ENCODE measurements around the gene CCL22. TPM values are rescaled to one million over a fixed set of nuclear protein-coding genes. Genes with fewer than 3 reads are reported as not detected.

CCL22 gene
- total RNA-seq, 1 experiment from 2014 or later = not detected

DNA sequence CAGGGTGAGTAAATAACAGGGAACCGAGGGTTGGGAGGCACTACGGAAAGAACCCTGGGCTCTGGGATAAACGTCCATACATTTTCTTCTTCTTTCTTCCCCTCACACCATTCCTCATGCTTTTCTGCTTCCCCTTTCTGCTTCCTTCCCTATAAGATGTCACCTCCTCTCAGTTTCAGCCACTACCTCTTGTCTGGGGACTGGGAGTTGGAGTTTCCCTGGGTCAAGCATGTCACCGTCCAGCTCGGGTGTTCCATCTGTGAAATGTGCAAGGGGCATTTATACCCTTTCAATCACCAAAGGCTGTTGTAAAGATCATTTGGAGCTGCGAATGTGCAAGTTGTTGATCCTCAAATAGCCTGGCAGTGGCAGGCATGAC lies 17.5 kb upstream of the CCL22 start:
- H2AK5ac ChIP-seq (ENCODE audit: insufficient read length, low read length) = no peak overlapping the region
- H3K4me2 ChIP-seq (ENCODE audit: insufficient read depth, insufficient read length, low read length) = no peak overlapping the region
- no peaks in the 10 kb centered on the region for H4K20me1 ChIP-seq (ENCODE audit: control insufficient read depth, insufficient read depth, insufficient read length)
- DNase-seq = no peak
- H3K27ac Mint-ChIP-seq = no peak overlapping the region; a peak in 1 of 7 replicates
- H3K4me1 Mint-ChIP-seq = no peaks in the 10 kb centered on the region
- H3K9me3 Mint-ChIP-seq = no peaks in the 10 kb centered on the region; a peak in 2 of 5 replicates
- TF ChIP-seq, protein P1, sequence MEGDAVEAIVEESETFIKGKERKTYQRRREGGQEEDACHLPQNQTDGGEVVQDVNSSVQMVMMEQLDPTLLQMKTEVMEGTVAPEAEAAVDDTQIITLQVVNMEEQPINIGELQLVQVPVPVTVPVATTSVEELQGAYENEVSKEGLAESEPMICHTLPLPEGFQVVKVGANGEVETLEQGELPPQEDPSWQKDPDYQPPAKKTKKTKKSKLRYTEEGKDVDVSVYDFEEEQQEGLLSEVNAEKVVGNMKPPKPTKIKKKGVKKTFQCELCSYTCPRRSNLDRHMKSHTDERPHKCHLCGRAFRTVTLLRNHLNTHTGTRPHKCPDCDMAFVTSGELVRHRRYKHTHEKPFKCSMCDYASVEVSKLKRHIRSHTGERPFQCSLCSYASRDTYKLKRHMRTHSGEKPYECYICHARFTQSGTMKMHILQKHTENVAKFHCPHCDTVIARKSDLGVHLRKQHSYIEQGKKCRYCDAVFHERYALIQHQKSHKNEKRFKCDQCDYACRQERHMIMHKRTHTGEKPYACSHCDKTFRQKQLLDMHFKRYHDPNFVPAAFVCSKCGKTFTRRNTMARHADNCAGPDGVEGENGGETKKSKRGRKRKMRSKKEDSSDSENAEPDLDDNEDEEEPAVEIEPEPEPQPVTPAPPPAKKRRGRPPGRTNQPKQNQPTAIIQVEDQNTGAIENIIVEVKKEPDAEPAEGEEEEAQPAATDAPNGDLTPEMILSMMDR (conservative IDR thresholded peaks at IDR 0.05) = no peak
- no peak overlapping the region for H2AFZ ChIP-seq (ENCODE audit: low read length)
- no peak overlapping the region for H3K14ac ChIP-seq (ENCODE audit: insufficient read depth, low read length)
- no peak overlapping the region for H3K56ac ChIP-seq (ENCODE audit: insufficient read length, low read depth, low read length)
- no peaks in the 10 kb centered on the region; the same call in none of the 2 replicates for H3K27me3 Mint-ChIP-seq (ENCODE audit: low read depth)
- no peak overlapping the region for H4K91ac ChIP-seq (ENCODE audit: insufficient read length, low read depth, low read length)
- no peak overlapping the region for H3K18ac ChIP-seq (ENCODE audit: insufficient read length, low read depth, low read length)
- H3K23me2 ChIP-seq (ENCODE audit: insufficient read length, low read depth, low read length, poor library complexity, severe bottlenecking) = no peaks in the 10 kb centered on the region
- H3K23ac ChIP-seq (ENCODE audit: insufficient read length, low read depth, low read length) = no peak overlapping the region
- H3K4me1 ChIP-seq (ENCODE audit: insufficient read depth, low read length) = no peaks in the 10 kb centered on the region
- H3K9ac ChIP-seq (ENCODE audit: extremely low read depth, insufficient read length, low read length) = no peak overlapping the region
- no peak overlapping the region for H4K8ac ChIP-seq (replicated peaks; ENCODE audit: insufficient read length, low read depth, low read length)
- no peak overlapping the region for H2BK120ac ChIP-seq (ENCODE audit: low read depth, low read length, poor library complexity, severe bottlenecking)
- no peaks in the 10 kb centered on the region for H3K79me2 ChIP-seq (ENCODE audit: insufficient read depth, low read length)
- H4K5ac ChIP-seq (ENCODE audit: insufficient read length, low read depth, low read length) = no peak overlapping the region
- no peak overlapping the region for H2BK15ac ChIP-seq (ENCODE audit: low read depth, low read length)
- no peak overlapping the region for H3T11ph ChIP-seq (ENCODE audit: low read length)
- H3K4me3 Mint-ChIP-seq = no peak overlapping the region
- no peak overlapping the region for H2BK20ac ChIP-seq (ENCODE audit: low read depth, low read length, poor library complexity, severe bottlenecking)
- no peaks in the 10 kb centered on the region for H3K36me3 Mint-ChIP-seq (ENCODE audit: insufficient read depth in 1 of 3, low read depth in 3 of 3)
- H2BK5ac ChIP-seq (ENCODE audit: insufficient read length, low read length) = no peak overlapping the region
- no peaks in the 10 kb centered on the region for H3K9me3 ChIP-seq (ENCODE audit: control insufficient read depth, low read depth, low read length)
- no peak overlapping the region for H2BK12ac ChIP-seq (ENCODE audit: insufficient read length, low read depth, low read length)
- no peaks in the 10 kb centered on the region for H3K27me3 ChIP-seq (ENCODE audit: insufficient read depth, low read length)
- H3K79me1 ChIP-seq (ENCODE audit: insufficient read depth, low read depth, low read length, poor library complexity, severe bottlenecking) = no peaks in the 10 kb centered on the region
- no peak overlapping the region for H3K4ac ChIP-seq (ENCODE audit: low read depth, low read length)
- no peak overlapping the region for H3K27ac ChIP-seq (ENCODE audit: insufficient read length, low read depth, low read length)
- WGBS (ENCODE audit: extremely low coverage, insufficient read length, low lambda C conversion rate) = no CpG with 5 or more reads among the region's 6 CpGs

All from H9 (cell line).